ENCODE data around the gene PAX6. TPM values are rescaled to one million over a fixed set of nuclear protein-coding genes. Genes with fewer than 3 reads are reported as not detected.

PAX6 gene
- total RNA-seq (2022; extraction: Qiagen RNA extraction; ENCODE audit: low read depth), result 1.2 to 3.3 TPM (median 1.7 TPM) in 5 replicates

DNA sequence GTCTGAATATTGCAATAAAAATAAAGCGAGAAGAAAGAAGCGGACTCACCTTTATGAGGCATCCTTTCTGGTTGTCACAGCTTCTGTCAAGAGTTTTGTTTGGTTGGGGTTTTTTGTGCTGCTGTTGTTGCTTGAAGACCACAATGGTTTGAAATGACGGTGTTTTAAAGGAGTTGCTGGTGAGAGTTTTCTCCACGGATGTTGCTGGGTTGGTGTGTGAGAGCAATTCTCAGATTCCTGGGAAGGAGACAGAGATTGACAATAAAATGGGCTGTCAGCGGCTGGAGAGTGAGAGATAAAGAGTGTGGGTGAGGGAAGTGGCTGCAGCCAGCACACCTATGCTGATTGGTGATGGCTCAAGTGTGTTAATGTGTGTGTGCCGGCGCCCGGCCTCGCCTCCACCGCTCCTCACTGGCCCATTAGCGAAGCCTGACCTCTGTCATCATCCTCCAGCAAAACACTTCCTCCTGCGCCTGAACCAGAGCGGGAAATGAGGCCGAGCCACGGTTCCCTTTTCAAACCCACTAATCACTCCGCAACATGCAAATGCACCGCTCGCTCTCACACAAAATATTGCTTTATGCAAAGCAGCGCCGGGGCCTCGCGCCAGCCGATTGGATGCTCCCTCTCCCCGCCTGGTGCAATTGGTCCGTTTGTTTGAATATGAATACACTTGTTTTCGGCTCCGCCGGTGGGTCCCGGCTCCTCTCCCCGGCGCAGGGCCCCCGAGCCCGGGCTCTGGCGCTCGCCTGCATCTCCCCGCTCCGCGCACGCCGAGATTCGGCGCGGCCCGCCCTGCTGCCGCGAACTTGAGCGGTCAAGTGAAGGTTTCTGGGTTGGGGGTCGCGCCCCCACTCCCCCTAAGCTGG is at the start of gene PAX6:
PAX6 (minus strand) TSS at position 544 of the 869 bp plus-strand sequence. CDS start 4,911 bp downstream, outside the sequence.

